Mesenchymal stem cell (in vitro differentiated cells and primary cell): ENCODE data around the gene TBX10.

ENCODE experiments used
- DNase-seq: peaks from one replicate; pipeline ENCODE4 v3.0.0-alpha.2; 2013
- H2AFZ ChIP-seq: one replicate; pipeline ENCODE4 v1.6.1; 2013; ENCODE audit warnings: low read depth, mild to moderate bottlenecking, control low read depth, inconsistent platforms, low read length, moderate library complexity
- H2AK5ac ChIP-seq: 2 replicates; pipeline ENCODE4 v1.6.1; 2013; ENCODE audit warnings: low read length, moderate library complexity, mild to moderate bottlenecking, inconsistent platforms; ENCODE audit not compliant: severe bottlenecking
- H2BK120ac ChIP-seq: one replicate; pipeline ENCODE4 v1.6.1; 2013; ENCODE audit warnings: low read depth, mild to moderate bottlenecking, inconsistent platforms, low read length, moderate library complexity
- H2BK12ac ChIP-seq, 2 experiments: one replicate each; pipeline ENCODE4 v1.6.1; 2013; ENCODE audit warnings: inconsistent platforms in 2 of 2, low read length in 2 of 2, mild to moderate bottlenecking in 2 of 2, moderate library complexity in 2 of 2, control low read depth in 1 of 2
- H2BK15ac ChIP-seq: one replicate; pipeline ENCODE4 v1.6.1; 2013; ENCODE audit warnings: mild to moderate bottlenecking, low read depth, inconsistent platforms; ENCODE audit not compliant: poor library complexity, severe bottlenecking
- H2BK5ac ChIP-seq: 2 replicates; pipeline ENCODE4 v1.6.1; 2013; ENCODE audit warnings: low read depth, mild to moderate bottlenecking, low read length, control low read depth, inconsistent platforms; ENCODE audit not compliant: poor library complexity, severe bottlenecking
- H3K14ac ChIP-seq, 2 experiments: one replicate each; pipeline ENCODE4 v1.6.1; 2013; ENCODE audit warnings: inconsistent platforms in 2 of 2, low read length in 2 of 2, control low read depth in 1 of 2, mild to moderate bottlenecking in 1 of 2, moderate library complexity in 1 of 2
- H3K18ac ChIP-seq, 2 experiments: one replicate each; pipeline ENCODE4 v1.6.1; 2013; ENCODE audit warnings: inconsistent platforms in 2 of 2, low read length in 2 of 2, control low read depth in 1 of 2, low read depth in 1 of 2, mild to moderate bottlenecking in 1 of 2
- H3K23ac ChIP-seq, 2 experiments: one replicate each; pipeline ENCODE4 v1.6.1; 2013; ENCODE audit warnings: inconsistent platforms in 2 of 2, low read length in 2 of 2, mild to moderate bottlenecking in 2 of 2, moderate library complexity in 2 of 2, control low read depth in 1 of 2
- H3K27ac ChIP-seq: 2 replicates; pipeline ENCODE4 v1.5.1; 2013; ENCODE audit warnings: mild to moderate bottlenecking, moderate library complexity, low read length, control low read depth, inconsistent platforms; ENCODE audit not compliant: poor library complexity, severe bottlenecking
- H3K27me3 ChIP-seq, 2 experiments: 2 replicates each; pipeline versions ENCODE4 v1.6.1 to v1.7.0; 2013; ENCODE audit warnings: low read length in 2 of 2, mild to moderate bottlenecking in 2 of 2, moderate library complexity in 2 of 2, control low read depth in 1 of 2, inconsistent platforms in 1 of 2; ENCODE audit not compliant: control insufficient read depth in 1 of 2, insufficient read depth in 1 of 2
- H3K36me3 ChIP-seq, 2 experiments: 2 replicates each; pipeline versions ENCODE4 v1.6.1 to v1.7.0; 2013; ENCODE audit warnings: low read length in 2 of 2, control low read depth in 1 of 2, inconsistent platforms in 1 of 2, low read depth in 1 of 2, mild to moderate bottlenecking in 1 of 2; ENCODE audit not compliant: insufficient read depth in 2 of 2, control insufficient read depth in 1 of 2
- H3K4ac ChIP-seq, 2 experiments: one replicate each; pipeline ENCODE4 v1.6.1; 2013; ENCODE audit warnings: inconsistent platforms in 2 of 2, low read length in 2 of 2, mild to moderate bottlenecking in 2 of 2, moderate library complexity in 2 of 2, control low read depth in 1 of 2, low read depth in 1 of 2
- H3K4me1 ChIP-seq: 2 replicates; pipeline ENCODE4 v1.6.1; 2013; ENCODE audit warnings: low read depth, low read length, control low read depth; ENCODE audit not compliant: control insufficient read depth, insufficient read depth
- H3K4me2 ChIP-seq: 2 replicates; pipeline ENCODE4 v1.6.1; 2013; ENCODE audit warnings: low read length, mild to moderate bottlenecking, inconsistent platforms; ENCODE audit not compliant: poor library complexity, severe bottlenecking
- H3K4me3 ChIP-seq, 2 experiments: 2 replicates each; pipeline versions ENCODE4 v1.5.1 to v1.7.0; 2013; ENCODE audit warnings: low read length in 2 of 2, mild to moderate bottlenecking in 2 of 2, control low read depth in 1 of 2, low read depth in 1 of 2; ENCODE audit not compliant: insufficient read depth in 1 of 2
- H3K79me1 ChIP-seq: replicated peaks from 2 replicates; pipeline ENCODE4 v1.6.1; 2013; ENCODE audit warnings: mild to moderate bottlenecking, control low read depth, low read length, inconsistent platforms; ENCODE audit not compliant: poor library complexity, severe bottlenecking
- H3K9ac ChIP-seq: 2 replicates; pipeline ENCODE4 v1.7.0; 2013; ENCODE audit warnings: mild to moderate bottlenecking, low read length, moderate library complexity
- H3K9me3 ChIP-seq: 2 replicates; pipeline ENCODE4 v1.7.0; 2013; ENCODE audit warnings: mild to moderate bottlenecking, low read length; ENCODE audit not compliant: control insufficient read depth
- H4K8ac ChIP-seq: one replicate; pipeline ENCODE4 v1.6.1; 2013; ENCODE audit warnings: inconsistent platforms, mild to moderate bottlenecking, low read length, moderate library complexity
- H4K91ac ChIP-seq: one replicate; pipeline ENCODE4 v1.6.1; 2013; ENCODE audit warnings: mild to moderate bottlenecking, low read length, inconsistent platforms
- WGBS: methylation state at CpG from one replicate; pipeline ENCODE4 v1.1.7; 2013; ENCODE audit warnings: mixed read lengths; 5-methylcytosine and 5-hydroxymethylcytosine counted together

The TBX10 gene

GRCh38 chr11:67642173-67643120 is 2.9 kb upstream of the TBX10 start:
- Histone ChIP-seq H4K91ac (no peak overlapping the region), H3K27ac (no peak overlapping the region), H2BK120ac (no peak overlapping the region), H3K9me3 (no peaks in the 10 kb centered on the region), H3K79me1 (no peaks in the 10 kb centered on the region), H3K14ac (no peak overlapping the region), H2BK5ac (no peak overlapping the region), H3K4me2 (no peak overlapping the region), H3K27me3 (peaks cover 21 to 60% of the 10 kb centered on the region in 2 experiments), H2BK15ac (no peak overlapping the region), H3K4ac (no peak overlapping the region), H2BK12ac (no peak overlapping the region), H3K9ac (no peak overlapping the region), H2AK5ac (no peak overlapping the region), H3K4me1 (no peaks in the 10 kb centered on the region), H3K36me3 (no peaks in the 10 kb centered on the region), H4K8ac (no peak overlapping the region), H3K23ac (no peak overlapping the region), H3K4me3 (no peak overlapping the region), H2AFZ (no peak overlapping the region), H3K18ac (no peak overlapping the region)
- 89% methylated on average over 15 of the region's 15 CpGs for WGBS
- no peak for DNase-seq

- Histone ChIP-seq H2BK15ac (no peak overlapping the region), H2BK120ac (no peak overlapping the region), H3K9me3 (no peaks in the 10 kb centered on the region), H3K4me2 (no peak overlapping the region), H3K79me1 (no peaks in the 10 kb centered on the region), H2AK5ac (no peak overlapping the region), H2BK5ac (no peak overlapping the region), H3K36me3 (no peaks in the 10 kb centered on the region), H3K18ac (no peak overlapping the region), H3K23ac (no peak overlapping the region), H3K4ac (no peak overlapping the region), H3K4me1 (no peaks in the 10 kb centered on the region), H2BK12ac (no peak overlapping the region), H3K4me3 (no peak overlapping the region), H2AFZ (no peak overlapping the region), H3K14ac (no peak overlapping the region), H4K91ac (no peak overlapping the region), H3K27me3 (peaks cover 21 to 53% of the 10 kb centered on the region in 2 experiments), H3K27ac (no peak overlapping the region), H3K9ac (no peak overlapping the region), H4K8ac (no peak overlapping the region)
- no peak for DNase-seq
- 93% methylated on average over 25 of the region's 28 CpGs for WGBS
Measured at GRCh38 chr11:67641338-67642172, 2.0 kb upstream of the TBX10 start.

GRCh38 chr11:67640758-67641337 is 1.3 kb upstream of the TBX10 start:
- H2AK5ac ChIP-seq, result no peak overlapping the region
- H4K8ac ChIP-seq, result no peak overlapping the region
- H3K18ac ChIP-seq, result no peak overlapping the region
- H3K4me1 ChIP-seq, result no peaks in the 10 kb centered on the region
- no peak overlapping the region for H4K91ac ChIP-seq
- H2BK12ac ChIP-seq, result no peak overlapping the region
- H3K9ac ChIP-seq, result no peak overlapping the region
- no peaks in the 10 kb centered on the region for H3K79me1 ChIP-seq
- H2BK5ac ChIP-seq, result no peak overlapping the region
- H3K4ac ChIP-seq, result no peak overlapping the region
- H3K27ac ChIP-seq, result no peak overlapping the region
- no peaks in the 10 kb centered on the region for H3K9me3 ChIP-seq
- H3K23ac ChIP-seq, result no peak overlapping the region
- H3K4me2 ChIP-seq, result no peak overlapping the region
- H2AFZ ChIP-seq, result no peak overlapping the region
- DNase-seq, result no peak
- H2BK15ac ChIP-seq, result no peak overlapping the region
- no peak overlapping the region for H3K14ac ChIP-seq
- H3K36me3 ChIP-seq, result no peaks in the 10 kb centered on the region
- 79% methylated on average over 10 of the region's 12 CpGs for WGBS
- H3K27me3 ChIP-seq, result peaks cover 17 to 48% of the 10 kb centered on the region in 2 experiments
- H3K4me3 ChIP-seq, result no peak overlapping the region
- H2BK120ac ChIP-seq, result no peak overlapping the region
